GM18909 (cell line): ENCODE results near the gene HAUS7.
"Not testable (repeated sequence)": the region's sequence is repeated elsewhere in the genome, so short reads cannot be mapped to it uniquely, and the experiment has no call there.

Experiments
- ATAC-seq: cut with Tn5 transposase; IDR thresholded peaks from one replicate; pipeline ENCODE4 v1.9.1; 2021; ENCODE audit warnings: mild to moderate bottlenecking; ENCODE audit not compliant: unreplicated experiment, poor library complexity

The HAUS7 gene

DNA sequence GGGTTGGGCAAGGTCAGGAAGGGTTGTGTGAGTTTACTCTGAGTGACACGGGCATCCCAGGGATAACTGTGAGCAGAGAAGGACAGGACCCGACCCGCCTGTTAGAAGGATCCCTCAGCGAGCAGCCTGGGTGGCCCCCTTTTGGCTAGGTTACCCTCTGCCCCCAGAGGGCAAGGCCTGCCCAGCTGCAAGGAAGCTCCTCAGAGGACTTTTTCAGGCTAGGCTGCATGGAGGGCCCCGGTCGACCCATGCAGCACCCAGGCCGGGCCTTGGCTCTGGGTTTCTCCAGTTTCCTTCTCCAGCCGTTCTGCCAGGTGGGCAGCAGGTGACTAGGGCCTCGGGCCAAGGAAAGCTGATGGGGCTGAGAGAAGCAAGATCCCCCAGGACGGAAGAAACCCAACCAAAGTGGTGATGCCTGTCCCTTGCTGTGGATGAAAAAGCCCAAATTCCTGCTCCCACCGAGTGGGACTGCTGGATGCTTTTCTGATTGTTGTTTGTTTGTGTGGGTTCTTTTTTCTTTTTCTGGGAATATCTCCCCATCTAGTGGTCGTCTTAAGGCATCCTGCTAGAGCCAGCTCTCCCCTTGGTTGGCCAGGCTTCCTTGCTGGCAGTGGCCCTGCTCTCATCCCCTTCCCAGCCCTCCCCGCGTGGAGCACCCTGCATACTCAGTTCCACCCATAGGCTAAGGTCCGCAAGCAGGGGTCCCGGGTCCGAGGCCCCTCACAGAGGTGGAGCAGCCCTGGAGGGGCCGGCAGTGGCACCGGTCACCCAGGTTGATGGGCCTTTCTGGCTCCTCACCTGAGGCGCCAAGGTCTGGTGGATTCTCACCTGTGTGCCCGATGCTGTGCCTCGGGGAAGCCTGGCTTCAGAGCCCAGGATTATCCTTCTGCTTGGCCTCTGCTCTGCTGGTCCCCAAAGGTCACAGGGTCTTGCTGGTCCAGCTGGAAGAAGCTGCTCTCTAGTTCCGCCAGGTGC lies 57.3 kb downstream of the HAUS7 start:
- ATAC-seq = no peak

DNA sequence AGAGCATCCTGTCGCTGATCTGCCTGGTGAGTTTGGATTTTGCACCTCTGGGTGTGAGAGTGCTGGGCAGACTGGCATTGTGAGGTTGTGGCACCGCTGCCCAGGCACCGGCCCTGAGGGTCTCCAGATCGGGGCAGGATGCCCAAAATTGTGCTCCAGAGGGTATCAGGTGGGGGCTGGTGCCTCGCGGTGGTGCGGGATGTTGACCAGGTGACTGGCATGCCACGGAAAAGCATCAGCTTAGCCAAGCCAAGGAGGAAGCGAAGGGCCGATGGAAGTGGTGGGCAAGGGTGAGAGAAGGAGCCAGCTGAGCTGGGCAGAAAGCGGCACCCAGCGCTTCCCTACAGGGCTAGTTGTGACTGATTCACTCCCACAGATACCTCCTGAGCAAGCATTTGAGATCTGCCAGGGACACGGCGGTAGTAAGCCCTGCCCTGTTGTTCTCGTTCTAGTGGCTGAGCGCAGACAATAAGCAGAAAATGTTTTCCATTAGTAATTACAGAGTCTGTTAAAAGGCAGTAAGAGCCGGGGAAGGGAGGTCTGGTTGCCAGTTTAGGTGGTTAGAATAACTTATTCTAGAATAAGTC lies 58.3 kb downstream of the HAUS7 start:
- no peak for ATAC-seq

DNA sequence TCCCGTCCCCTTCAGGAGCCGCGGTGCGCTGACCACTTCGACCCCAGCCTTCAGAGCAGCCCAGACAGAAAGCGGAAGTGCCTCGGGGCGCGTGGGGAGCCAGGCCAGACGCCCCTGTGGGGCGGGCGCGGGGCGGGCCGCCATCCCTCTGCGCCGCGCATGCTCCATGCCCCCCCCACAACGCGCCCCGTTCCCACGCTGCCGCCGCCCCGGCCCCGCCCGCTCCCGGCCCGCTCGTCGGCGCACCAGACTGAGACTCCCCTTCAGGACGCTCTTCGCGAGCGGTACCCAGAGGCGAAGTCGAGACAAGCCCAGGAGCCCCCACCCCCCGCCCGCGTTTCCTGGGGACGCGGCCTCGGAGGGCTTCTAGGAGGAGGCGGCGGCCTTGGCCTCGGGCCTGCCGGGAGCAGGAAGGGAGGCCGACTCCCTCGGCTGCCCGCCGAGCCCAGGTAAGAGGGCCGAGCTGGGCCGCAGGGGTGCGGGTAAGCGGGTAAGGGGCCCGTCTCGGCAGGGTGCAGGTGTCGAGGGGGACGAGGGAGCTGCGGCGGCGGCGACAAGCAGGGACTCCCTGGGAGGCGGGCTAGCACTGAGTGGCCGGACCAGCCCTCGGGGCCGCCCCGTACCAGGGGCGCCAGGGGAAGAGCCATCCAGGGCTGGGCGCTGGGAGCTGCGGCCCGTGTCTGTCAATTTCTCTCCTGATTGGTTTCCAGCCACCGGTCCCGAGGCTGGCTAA lies 59.0 kb downstream of the HAUS7 start, which contains the start of gene ZFP92:
ZFP92 (plus strand) TSS at position 218 of the 733 bp plus-strand sequence. CDS start 6,851 bp downstream, outside the sequence.
- no peak for ATAC-seq

DNA sequence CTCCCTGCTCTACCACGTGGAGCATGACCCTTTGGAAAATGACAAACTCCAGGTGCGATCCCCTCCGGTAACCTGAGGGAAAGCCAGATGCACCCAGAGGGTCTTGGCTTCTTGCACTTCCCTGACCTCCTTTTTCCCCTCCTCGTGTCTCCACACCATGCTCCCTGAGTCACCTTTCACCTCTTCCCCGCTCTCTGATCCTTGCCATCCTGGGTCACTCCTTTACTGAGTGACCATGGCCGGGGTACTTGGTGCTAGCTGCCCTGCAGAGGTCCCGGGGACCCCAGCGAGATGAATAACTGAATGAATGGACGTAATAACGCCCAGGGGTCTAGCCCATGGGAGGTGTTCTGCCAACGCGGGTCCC lies 59.5 kb downstream of the HAUS7 start:
- ATAC-seq = no peak

DNA sequence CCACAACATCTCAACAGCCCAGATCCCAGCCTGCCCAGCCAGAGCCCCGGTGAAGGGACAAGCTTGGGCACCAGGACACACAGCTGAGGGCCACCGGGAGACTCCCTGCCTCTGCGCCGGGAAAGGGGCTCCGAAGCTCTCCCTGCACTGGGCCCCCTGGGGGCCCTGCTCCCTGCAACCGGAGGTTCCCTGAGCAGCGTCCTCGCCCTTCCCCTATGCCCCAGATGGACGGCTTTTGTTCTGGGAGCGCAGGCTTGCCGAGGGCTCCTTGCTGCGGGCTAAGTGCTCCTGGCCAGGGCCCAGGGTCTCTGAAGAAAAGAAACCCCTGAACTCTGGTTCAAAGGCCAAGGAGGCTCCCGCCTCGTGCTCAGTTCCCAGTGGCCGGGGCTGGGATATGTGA lies 60.0 kb downstream of the HAUS7 start:
- ATAC-seq = no peak

DNA sequence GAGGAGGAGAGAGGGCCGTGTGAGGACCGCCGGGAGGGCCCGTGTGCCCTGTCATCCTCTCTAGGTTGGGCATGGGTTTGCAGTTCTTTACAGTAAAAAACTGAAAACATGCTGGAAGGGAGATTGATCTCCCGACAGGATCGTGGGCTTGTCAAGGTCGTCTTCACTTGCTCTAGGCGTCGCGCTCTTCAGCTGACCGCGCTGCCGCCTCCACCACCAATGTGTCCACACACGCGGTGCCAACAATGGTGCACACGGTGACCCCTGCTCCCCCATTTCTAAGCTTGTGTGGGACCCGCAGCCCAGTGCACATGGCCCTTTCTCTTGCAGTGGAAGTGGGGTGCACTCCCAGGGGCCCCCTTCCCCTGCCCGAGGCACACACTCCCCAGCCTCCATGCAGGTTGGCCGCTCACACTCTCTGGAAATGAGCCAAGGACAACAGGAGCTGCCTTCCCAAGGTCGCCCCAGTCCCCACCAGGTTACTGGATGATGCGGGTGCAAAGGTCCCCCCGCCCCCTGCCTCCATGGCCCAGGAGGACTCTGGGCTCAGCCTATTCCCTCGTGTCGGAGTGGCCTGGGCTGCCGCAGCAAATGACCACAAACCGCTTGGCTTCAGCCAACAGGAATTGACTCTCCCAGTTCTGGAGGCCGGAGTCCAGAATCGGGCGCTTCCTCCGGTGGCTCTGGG lies 60.8 kb downstream of the HAUS7 start:
- ATAC-seq = no peak

DNA sequence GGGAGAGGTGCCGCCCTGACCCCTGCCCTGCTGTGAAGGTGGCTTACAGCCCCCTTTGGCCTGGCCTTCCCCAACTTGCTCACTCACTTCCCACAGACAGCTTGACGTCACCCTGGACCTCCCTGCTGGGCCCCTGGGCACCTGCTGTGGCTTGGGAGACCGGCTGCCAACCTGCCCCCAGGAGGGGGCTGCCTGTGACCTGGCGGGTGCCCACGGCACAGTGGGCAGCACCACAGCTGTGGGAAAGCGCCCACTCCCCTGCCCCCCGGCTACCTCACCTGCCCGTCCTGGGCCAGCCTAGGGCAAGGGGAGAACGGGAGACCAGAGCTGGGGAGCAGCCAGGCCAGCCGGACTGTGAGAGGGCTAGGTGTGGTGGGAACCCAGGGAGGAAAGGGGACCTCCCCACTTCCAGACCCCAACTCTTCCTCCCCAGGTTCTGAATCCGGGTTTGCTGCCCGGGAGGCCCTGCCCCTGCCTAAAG lies 61.5 kb downstream of the HAUS7 start:
- no peak for ATAC-seq

DNA sequence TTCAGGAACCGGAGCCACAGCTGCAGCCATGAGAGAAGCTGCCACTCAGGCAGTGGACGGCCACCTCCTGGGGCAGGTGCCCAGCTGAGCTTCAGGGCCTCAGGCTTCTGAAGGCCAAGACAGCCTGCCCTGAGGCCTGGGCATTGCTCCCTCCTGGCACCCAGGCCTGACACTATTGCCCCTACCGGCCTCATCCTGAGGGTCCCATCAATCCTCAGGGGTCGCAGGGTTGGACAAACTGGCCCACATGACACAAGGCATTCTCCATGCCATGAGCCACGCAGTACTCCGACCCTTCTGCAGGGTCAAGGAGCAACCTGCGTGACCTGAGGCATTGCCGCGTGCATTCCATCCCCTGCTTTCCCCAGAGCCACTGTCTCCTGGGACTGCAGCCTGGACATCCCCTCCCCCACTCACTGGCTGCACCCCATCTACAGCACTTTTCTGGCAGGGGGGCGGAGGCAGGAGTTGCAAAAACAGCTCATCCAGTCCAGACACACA lies 62.1 kb downstream of the HAUS7 start:
- ATAC-seq = no peak

DNA sequence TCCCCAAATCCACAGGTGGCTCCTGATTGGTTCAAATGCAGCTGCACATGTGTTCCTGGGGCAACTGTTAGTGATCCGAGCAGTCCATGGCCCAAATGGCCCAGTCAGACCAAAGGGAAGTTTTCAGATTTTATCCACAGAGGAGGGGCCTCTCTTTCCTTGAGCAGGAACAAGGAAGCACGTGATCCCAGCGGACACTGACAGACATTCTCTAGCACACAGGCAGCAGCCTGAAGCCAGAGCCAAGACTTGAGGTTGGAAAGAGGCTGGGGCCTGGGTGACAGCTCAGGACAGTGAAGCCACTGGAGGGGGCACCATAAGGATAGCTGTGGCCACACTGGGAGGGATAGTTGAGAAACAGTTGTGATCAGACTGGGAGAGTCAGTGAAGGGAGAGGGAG lies 62.6 kb downstream of the HAUS7 start:
- no peak for ATAC-seq

DNA sequence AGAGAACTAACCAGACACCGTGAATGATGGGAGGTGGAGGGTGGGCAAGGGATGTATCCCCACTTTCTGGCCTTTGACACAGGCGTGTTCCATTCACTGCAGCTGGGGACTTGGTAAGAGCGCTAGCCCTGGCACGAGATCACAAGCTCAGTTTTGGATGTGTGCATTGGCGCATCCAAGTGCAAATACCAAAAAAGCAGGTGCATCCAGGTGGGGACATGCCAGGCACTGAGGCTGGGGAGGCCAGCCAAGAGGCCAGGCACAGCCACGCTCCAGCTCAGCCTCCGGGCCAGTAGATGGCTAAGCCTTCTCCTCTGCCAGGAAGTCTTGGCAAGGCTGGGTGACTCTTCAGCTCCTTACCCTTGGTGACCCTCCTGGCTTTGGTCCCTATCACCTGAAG lies 63.5 kb downstream of the HAUS7 start:
- no peak for ATAC-seq

DNA sequence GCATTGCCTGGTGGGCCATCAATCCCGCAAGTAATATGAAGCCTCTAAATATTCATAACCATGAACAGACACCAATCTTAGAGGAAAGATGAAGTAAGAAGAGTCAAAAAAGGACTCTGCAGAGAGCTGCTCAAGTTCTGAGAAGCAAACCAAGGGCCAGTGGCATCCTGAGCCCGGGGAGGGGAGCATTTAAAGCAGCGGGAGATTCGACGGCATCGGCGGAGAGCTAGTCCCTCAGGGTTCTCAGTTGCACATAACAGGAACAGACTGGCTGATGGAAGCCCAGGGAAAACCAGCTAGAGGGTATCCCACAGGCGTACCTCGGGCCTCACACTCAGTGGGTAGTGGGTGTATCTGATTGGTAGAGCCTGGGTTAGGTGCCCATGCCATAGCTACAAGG lies 64.4 kb downstream of the HAUS7 start:
- no peak for ATAC-seq

DNA sequence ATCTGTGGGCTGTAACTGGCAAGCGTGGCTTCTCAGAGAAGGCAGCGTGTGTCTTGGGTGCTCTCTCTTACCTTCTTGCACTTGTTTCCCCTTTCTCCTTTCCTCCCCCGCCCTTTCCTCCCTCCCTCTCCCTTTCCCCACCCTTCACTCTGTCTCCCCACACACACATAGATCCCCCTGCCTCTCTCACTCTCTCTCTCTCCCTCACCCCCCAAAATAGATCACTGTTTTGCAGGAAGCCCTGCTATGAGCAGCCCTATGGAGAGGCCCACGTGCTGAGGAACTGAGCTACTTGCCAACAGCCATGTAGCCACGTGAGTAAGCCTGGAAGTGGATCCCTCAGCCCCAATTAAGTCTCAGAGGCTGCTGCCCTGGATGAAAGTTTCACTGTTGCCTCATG lies 65.0 kb downstream of the HAUS7 start:
- no peak for ATAC-seq

DNA sequence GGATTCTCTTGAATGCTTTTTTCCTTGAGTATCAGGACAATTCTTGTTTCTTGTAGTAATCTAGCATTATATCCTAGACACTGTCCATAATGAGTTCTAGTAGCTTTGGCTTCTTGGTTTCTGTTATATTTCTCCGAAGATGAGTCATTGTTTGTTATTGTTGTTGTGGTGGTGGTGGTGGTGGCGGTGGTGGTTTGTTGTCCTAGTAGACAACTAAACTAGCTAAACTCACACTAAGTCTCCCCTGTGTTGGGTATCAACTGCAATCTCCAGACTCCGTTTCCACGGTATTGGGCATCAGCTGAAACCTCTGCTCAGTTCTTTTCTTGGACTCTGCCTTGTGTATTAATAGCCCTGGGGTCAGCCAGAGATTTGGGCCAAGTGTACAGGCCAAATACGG lies 66.0 kb downstream of the HAUS7 start:
- not testable (repeated sequence) for ATAC-seq

DNA sequence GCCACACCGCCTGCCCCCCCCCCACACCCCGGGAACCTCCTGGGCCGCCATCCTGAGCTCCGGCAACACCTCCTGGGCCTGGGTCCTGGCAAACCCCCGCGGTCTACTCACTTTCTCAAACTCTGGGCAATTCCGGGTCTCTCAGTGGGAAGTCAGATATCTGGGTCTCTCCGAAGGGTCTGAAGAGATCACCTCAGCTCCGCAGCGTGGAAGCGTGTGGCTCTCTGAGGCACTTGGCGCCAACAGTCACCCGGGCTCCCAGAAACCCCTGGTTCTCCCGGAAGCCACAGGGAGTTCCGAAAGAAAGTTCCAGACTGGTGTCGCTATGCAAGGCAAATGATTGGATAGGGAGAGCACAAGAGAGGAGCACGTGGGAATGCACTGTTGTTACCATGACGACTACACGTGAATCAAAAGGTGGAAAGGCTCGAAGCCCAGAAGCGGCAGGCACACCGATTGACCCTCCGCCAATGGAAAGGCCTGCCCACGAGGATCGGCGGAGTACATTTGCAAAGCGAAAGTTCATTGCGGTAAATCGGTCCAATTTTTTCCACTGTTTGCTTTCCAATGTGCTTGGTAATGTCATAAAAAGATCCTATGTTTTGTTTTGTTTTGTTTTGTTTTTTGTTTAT lies 69.1 kb downstream of the HAUS7 start, which contains the start of gene PNMA6E:
PNMA6E (minus strand) TSS at position 218 of the 632 bp plus-strand sequence. CDS start 2,501 bp downstream, outside the sequence.
- no peak for ATAC-seq

DNA sequence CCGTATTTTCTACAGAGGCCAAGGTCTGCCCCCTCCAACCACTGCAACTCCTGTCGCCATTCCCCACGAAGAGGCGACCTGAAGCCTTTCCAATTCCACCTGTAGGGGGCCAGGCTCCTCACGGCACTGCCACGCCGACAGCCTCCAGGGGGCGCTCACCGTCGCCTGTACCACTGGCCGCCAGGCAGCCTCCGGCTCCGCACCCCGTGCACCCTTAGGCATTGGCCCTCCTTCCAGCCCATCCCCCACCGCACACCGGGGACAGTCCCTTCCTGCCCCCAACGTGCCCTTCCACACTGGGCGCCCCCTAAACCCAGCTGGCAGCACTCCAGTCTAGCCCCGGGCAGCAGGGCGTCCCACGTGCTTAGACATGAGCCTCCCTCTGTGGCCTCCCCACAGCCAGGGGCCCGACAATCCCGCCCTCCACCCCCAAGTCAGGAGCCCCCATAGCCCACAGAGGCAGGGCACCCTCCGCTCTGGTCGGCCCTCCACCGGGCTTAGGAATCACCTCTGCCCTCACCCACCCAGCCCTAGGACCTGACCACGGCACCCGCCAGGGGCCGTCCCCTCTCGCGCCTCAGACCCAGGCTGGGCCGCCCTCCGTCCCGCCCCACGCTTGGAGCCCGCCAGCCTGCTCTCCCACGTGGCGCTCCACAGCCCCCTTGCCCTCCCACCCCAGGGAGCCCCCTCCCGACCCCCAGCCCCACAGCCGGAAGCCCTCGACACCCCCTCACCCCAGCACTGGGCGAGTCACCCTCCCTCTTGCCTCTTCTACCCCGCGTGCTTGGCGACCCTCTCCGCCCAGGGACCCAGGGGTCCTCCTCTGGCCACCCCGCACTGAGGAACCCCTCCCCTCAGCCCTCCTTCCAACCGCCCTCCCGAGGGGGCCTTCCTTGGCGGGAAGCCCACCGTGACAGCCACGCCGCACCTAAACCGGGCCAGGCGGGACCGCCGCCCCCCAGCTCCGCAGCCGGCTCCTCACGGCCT lies 69.9 kb downstream of the HAUS7 start:
- no peak for ATAC-seq

DNA sequence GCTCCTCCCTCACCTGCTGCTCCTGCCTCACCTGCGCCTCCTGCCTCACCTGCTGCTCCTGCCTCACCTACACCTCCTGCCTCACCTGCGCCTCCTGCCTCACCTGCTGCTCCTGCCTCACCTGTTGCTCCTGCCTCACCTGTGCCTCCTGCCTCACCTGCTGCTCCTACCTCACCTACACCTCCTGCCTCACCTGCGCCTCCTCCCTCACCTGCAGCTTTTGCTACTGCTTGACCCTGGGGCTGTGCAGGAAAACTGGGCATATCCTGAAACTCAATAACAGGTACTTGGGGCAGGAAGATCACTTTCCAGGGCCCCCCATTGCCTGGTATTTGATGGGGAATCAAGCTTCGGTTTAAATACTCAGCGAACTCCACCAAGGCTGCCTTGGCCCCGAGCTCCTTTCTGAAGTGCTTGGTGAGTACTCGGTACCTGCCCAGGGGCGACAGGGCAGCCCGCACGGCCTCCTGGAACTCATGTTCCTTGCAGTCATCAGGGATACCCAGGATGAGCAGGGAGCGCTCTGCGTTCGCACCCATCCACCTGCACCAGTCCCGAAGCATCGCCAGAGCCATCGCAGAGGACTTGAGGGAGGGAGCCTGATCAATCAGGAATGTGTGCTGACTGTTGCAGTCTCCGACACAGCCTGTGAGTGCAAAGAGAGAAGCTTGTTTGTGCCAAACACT lies 72.0 kb downstream of the HAUS7 start:
- no peak for ATAC-seq
